22Rv1 (cell line): Measurements from ENCODE around the gene TUBA3D.
"Not testable (repeated sequence)": the region's sequence is repeated elsewhere in the genome, so short reads cannot be mapped to it uniquely, and the experiment has no call there.

Experiments
- CTCF ChIP-seq: fragments of 450-650 bp; IDR thresholded peaks from 2 replicates; pipeline ENCODE4 v1.5.1; 2017; ENCODE audit warnings: mild to moderate bottlenecking
- ZFX ChIP-seq: fragments of 450-650 bp; IDR thresholded peaks from 2 replicates; pipeline ENCODE4 v1.6.1; 2017; ENCODE audit warnings: antibody characterized with exemption, borderline replicate concordance

- not testable (repeated sequence) for TF ChIP-seq CTCF, ZFX
These were observed 35.0 kb upstream of the TUBA3D start for GRCh38 chr2:131440742-131441468.
